ENCODE results near the gene CENATAC.
"Not testable (repeated sequence)": the region's sequence is repeated elsewhere in the genome, so short reads cannot be mapped to it uniquely, and the experiment has no call there.

CENATAC gene

GRCh38 chr11:119057000-119057769 lies 59.2 kb downstream of the CENATAC start, which contains the start of gene HYOU1:
Gene HYOU1 (minus strand): TSS chr11:119057205. CDS start chr11:119056160, 1,045 bp downstream.
- peak; percentile 97 for DNase-seq

- not testable (repeated sequence) for DNase-seq
These were observed 61.2 kb downstream of the CENATAC start for GRCh38 chr11:119059128-119059527.

GRCh38 chr11:119061256-119061655 lies 63.3 kb downstream of the CENATAC start:
- DNase-seq: no peak

GRCh38 chr11:119062779-119063178 lies 64.8 kb downstream of the CENATAC start:
- DNase-seq: no peak

GRCh38 chr11:119065369-119065768 lies 67.4 kb downstream of the CENATAC start:
- peak; percentile 74 for DNase-seq

All from CD4-positive, alpha-beta T cell treated with Interleukin-17A for 1 hour (primary cell).